Epidermal melanocyte (primary cell): ENCODE data around the gene IMP4.

Source experiments
- DNase-seq: peaks from one replicate; pipeline ENCODE4 v3.0.0; 2011; ENCODE audit warnings: low spot score; ENCODE audit not compliant: insufficient read length

The IMP4 gene

DNA sequence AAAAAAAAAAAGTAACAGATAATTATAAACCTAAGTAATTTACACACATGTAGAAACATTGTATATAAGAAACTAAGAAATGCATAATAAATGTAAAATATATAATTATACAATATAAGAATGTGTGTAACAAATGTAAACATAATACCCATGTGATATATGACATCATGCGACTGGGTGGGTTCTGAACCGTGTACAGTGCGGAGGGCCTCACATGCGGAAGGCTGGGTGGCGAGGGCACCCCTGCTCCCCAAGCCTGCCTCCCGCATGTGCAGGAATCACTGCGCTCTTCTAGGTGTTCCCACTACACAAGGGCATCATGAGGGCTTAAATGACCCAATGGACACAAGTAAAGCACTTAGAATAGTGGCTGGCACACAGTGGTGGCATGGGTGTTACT lies 15.2 kb downstream of the IMP4 start:
- no peak for DNase-seq

DNA sequence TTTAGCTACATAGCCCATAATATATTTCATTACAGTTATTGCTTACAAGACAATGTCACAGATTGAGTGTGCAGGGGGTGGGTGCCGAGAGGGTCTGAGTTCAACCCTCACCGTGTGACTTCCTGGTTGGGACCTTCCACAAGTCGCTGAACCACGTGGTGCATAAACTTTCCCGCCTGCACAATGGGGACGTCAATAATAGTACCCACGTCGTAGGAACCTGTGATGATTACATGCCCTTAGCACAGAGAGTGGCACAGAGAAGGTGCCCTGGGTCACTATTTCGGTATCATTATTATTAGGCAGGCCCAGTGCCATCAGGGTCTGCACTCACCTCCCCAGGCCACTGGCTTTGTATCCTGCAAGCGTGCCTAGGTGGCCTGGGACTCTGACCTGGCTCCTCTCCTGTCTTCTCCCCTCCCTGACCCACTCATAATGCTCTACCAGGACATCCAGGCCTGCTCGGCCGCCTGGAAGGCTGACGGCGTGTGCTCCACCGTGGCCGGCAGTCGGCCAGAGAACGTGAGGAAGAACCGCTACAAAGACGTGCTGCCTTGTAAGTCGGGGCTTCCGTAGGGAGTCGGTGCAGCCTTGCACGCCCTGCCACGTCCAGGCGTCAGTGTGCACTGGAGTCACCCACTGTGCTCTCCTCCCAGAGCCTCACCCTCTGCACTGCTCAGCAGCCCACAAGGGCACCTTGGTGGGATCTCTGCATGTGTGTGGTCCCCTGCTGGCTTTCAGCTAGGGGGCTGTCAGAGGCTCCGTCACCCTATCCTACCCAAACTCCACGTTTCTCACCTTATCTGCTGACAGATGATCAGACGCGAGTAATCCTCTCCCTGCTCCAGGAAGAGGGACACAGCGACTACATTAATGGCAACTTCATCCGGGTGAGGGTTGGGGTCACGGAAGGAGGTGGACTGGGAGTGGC lies 16.0 kb downstream of the IMP4 start:
- no peak for DNase-seq

DNA sequence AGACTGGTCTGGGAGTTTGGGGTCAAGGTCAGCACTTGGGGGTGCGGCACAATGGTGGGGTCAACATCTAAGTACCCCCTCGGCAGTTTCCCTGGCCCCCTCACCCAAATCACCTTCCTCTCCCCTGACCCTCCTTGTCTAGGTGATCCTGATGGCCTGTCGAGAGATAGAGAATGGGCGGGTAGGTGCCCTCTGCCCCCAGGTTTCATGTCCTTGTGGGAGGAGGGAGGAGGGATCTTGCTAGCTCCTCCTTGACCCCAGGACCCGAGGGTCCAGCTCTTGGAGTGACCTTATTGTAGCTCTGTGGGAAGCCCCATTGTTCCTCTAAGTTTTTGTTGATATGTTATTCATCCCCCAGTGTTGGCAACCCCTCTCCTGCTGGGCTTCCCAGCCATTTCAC lies 16.8 kb downstream of the IMP4 start:
- no peak for DNase-seq

DNA sequence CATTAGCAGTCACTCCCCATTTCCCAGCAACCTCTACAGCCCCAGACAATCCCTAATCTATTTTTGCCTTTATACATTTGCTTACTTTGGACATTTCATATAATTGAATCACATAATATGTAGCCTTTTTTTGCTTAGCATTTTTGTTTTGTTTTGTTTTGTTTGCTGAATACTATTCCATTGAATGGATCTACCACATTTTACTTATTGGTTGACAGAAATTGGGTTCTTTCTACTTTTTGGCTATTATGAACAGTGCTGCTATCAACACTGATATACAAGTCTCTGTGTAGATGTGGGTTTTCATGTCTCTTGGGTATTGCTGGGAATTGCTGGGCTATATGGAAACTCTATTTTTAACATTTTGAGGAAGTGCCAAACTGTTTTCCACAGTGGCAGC lies 20.8 kb downstream of the IMP4 start:
- DNase-seq, result no peak

DNA sequence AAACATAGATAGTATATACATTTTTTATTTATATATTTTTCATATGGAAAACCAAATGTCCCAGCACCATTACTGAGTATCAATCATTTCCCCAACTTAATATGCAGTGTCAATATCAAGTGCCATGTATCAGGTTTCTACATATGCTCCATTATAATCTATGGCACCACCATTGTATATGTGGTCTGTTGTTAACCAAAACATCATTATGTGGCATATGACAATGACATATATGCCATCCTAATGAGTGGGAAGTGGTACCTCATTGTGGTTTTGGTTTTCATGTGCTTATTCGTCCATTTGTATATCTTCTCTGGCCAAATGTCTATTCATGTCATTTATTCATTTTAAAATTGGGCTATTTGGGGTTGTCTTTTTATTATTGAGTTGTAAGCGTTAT lies 22.4 kb downstream of the IMP4 start:
- no peak for DNase-seq

DNA sequence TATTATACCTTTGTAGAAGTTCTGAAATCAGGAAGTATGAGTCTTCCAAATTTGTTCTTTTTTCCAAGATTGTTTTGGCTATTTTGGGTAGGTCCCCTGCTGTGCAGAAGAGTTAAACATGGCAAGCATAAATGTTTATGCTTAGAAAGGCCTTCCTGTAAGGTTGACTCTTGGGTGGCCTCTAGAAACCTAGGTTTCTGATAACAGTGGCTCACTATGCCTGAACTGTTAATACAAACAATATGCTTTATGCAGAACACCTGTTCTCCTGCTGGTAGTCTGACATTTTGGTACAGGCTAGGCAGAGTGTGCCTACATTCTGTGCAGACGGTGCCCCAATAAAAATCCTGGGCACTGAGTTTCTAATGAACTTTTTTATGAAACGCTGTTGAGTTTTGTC lies 23.3 kb downstream of the IMP4 start:
- no peak for DNase-seq

DNA sequence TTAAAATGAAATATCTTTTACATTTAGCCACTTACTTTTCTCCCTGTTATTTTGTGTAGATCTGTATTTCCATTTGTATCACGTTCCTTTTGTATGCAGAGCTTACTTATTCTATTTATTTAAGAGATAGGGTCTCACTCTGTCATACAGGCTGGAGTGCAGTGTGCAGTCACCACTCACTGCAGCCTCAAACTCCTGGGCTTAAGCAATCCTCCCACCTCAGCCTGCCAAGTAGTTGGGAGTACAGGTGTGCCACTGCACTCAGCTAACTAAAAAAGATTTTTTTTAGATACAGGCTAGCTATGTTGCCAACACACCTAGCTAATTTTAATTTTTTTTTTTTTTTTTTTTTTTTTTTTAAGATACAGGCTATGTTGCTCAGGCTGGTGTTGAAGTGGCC lies 24.0 kb downstream of the IMP4 start:
- DNase-seq, result no peak

DNA sequence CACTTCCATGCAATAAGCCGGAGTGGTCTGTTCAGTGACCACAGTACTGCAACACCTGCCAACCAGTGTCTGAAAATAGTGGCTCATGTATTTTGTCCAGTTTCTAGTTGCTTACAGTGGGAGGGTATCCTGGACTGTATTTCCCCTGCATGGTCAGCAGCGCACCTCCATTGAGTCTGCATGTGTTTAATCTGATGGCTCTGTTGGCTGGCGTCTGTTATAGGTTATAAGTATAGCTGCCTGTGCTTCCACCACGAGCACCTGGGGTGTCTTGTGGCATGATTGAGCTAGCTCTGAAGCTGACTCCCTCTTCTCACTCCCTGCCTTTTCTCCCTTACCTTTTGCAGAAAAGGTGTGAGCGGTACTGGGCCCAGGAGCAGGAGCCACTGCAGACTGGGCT lies 26.1 kb downstream of the IMP4 start:
- no peak for DNase-seq

DNA sequence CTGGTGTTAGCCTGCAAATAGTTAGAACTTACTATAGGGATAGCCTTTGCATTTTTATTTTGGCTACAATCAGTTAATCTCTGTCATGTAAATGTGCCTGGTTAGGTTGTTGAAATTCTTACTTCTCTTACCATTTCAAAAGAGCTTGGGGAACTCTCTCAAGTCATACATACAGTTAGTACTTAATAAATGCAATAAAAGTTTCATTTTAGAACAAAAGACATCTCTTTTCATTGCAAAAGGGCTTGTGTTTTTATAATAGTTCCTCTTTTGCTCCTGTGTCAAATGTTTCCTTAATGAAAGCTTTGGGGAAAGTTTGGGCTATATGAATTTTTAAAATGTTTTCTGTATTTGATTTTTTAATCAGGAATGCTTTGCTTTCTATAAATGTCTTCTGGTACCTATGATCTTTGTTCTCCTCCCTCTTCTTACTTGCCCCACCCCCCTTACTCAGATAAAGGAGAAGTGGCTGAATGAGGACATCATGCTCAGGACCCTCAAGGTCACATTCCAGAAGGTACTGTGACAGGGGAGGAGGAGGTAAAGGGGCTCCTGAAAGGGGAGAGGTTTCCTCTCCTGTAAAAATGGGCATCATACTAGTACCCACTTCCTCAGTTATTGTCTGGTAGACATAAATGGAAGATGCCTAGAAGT lies 26.7 kb downstream of the IMP4 start:
- no peak for DNase-seq

DNA sequence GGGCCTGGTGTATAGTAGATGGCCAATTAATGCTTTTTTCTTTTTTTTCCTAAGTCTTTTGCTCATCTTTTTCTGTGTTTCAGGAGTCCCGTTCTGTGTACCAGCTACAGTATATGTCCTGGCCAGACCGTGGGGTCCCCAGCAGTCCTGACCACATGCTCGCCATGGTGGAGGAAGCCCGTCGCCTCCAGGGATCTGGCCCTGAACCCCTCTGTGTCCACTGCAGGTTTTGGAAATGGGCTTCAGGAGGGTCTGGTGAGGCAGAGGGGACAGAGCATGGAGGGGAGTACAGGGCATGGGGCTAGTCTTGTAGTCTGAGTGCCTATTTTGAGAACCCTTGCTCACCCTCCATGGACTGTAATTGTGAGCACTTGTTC lies 27.3 kb downstream of the IMP4 start:
- no peak for DNase-seq

DNA sequence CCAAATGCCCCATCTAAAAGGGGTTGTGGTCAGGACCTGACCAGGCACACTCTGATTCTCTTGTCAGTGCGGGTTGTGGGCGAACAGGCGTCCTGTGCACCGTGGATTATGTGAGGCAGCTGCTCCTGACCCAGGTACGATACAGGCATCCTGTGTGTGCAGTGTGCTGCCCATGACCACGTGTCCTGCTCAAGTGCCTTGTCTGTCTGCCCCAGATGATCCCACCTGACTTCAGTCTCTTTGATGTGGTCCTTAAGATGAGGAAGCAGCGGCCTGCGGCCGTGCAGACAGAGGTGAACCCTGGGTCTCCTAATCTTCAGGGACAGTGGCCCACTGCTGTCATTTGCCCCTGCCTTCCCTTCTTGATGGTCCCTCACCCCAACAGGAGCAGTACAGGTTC lies 27.8 kb downstream of the IMP4 start:
- no peak for DNase-seq

DNA sequence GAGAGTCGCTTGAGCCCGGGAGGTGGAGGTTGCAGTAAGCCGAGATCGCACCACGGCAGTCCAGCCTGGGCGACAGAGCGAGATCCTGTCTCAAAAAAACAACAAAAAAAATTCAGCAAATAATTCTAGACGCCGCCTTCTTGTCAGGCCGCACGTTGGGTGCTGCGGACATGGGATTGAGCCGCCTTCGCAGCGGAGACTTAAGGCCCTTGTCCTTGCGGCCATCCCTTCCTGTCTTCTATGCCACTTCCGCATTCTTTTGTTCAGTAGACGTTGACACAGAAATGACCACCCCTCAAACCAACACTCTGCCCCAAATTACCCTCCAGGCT lies 29.0 kb downstream of the IMP4 start:
- DNase-seq, result peak; percentile 23

DNA sequence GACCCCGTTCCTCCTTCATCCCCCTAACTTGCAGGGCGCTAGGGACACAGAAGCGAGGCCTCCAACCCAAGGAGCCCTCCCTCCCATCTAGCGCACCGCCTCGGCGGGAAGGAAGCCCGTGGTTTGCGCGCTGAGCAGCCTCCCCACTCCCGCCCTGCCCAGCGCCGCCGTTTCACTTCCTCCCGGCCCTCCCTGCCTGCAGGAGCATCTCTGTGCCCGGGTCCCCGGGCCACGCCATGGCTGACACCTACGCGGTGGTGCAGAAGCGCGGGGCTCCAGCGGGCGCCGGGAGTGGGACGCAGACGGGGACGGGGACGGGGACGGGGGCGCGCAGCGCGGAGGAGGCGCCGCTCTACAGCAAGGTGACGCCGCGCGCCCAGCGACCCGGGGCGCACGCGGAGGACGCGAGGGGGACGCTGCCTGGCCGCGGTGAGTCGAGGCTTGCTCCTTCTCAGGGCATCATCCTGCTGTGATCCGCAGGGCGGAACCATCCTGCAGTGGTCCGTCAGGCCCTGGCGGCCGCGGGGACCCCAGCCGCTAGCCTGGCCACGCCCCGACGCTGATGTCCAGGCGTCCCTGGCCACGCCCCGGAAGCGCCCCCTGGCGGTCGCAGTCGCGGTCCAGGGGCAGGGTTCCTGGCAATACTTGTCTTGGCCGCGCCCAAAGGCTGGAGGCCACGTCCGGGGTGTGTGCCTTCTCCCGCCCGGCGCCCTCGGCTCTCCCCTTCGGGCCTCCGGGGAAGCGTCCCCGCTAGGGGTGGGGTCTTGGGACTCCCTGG lies 29.5 kb downstream of the IMP4 start:
- peak; percentile 89 for DNase-seq

DNA sequence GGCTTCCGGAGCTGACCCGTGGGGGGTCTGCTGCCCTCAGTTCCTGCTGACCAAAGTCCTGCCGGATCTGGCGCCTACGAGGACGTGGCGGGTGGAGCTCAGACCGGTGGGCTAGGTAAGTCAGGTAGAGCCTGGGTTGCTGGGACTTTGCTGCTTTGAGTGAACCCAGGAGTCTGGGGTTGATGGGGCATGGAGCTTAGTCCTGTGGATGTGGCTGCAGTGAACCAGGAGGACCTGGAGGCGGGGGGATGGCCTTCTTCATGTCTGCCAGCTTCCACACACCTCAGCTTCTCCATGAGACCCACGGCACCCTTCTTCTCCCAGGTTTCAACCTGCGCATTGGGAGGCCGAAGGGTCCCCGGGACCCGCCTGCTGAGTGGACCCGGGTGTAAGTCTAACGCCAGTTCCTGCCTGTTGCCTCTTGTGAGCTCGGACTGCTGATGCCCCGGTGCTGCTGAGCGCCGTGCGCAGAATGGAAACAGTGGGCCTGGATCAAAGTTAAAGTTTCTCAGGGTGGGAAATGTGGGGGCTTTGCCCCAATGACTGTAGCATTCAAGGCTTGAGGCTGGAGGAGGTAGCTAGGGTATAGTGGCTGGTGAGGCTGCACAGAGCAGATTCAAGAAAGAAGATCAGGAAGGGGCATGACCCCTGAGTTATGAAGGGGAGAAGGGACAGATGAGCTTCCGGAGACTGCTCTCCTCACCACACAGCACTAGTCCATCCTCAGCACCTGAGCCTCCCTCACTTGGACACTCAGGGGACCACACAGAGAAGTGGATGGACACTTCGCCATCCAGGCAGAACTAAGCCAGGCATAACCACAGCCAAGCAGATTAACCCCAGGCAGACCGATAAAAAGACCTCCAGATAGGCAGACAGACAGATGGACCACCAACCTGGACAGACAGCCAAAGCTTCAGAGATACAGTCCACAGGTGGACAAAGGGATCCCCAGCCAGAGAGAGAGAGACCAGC lies 30.4 kb downstream of the IMP4 start:
- no peak for DNase-seq

DNA sequence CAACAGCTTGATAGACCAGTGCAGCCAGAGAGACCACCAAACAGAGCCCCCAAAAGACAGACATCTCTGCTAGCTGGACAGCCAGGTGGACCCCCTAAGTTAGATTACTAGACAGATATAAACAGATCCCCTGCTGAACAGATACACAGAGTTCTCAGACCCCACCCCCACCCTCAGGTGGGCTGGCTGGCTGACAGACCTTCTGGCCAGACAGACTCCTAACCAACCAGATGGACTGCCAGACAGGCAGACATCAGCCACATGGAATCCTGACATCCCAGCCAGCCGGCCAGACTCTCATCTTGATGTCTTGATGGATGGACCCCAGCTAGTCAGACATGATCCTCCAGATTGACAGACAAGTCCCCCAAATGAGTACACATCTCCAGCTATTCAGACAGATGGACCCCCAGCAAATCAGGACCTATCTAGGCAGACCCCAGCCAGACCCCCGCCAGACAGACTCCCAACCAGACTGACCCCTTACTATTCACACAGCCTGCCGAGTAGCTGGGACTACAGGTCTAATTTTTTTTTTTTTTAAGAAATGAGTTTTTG lies 31.2 kb downstream of the IMP4 start:
- DNase-seq, result no peak

DNA sequence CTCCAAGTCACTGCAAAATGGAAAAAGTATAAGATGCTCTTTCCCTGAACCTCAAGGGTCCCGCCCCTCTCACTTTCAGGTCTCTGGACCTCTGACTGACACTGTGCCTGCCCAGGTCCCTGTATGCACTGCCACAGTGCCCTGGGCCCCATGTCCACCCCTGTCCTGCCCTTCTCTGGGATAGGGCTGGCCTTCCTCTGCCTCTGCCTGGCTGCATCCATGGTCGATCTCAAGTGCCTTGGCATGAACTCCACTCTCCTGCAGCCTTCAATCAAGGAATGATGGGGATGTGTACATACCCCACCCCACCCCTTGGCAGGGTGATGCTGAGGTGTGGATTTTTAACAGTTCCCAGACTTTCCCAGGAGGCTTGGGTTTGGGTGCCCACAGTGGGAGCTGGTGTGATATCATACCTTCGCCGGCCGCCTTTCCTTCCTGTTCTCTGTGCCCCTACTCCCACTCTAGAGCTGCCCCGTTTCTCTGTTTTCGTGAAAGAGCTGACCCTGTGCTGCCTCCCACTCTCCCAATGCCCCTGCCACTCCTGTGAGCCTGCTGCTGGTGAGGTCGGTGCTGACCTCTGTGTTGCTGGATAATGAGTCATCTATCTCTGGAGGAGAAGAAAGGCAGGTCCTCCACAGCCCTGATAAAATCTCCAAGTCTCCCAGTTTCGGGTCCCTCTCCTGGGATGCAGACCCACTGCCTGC lies 32.0 kb downstream of the IMP4 start:
- no peak for DNase-seq

DNA sequence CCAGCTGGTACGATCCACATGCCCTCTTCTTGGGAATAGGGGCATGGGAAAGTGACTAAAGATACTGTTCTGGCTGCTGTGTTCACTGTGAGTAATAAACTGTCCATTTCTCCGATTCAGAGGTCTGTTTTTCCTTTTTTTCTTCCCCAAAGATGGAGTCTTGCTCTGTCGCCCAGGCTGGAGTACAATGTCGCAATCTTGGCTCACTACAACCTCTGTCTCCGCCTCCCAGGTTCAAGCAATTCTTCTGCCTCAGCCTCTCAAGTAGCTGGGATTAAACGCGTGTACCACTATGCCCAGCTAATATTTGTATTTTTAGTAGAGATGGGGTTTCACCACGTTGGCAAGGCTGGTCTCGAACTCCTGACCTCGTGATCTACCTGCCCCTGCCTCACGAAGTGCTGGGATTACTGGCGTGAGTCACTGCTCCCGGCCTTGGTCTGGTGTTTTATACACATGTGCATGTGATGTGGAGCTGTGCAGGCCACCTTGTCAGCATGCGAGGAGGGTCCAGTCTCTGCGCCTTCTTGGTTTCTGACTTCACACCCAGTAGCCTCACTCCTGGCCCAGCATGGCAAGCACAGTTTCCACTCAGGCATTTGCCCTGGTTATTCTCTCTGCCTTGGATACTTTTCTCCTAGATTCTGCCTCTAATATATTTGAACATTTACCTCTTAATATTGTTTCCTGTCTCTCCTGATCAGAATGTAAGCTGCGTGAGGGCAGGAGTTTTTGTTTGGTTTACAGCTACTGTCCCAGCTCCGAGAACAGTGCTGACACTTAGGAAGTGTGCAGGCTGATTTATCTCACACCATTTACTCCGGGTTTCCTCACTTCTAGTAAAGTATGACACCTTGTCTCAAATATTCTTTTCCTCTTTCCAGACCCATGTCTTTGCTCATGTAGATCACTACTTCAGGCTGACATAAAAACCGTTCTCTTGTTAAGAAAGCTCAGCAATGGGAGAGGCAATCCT lies 32.9 kb downstream of the IMP4 start:
- DNase-seq, result no peak

DNA sequence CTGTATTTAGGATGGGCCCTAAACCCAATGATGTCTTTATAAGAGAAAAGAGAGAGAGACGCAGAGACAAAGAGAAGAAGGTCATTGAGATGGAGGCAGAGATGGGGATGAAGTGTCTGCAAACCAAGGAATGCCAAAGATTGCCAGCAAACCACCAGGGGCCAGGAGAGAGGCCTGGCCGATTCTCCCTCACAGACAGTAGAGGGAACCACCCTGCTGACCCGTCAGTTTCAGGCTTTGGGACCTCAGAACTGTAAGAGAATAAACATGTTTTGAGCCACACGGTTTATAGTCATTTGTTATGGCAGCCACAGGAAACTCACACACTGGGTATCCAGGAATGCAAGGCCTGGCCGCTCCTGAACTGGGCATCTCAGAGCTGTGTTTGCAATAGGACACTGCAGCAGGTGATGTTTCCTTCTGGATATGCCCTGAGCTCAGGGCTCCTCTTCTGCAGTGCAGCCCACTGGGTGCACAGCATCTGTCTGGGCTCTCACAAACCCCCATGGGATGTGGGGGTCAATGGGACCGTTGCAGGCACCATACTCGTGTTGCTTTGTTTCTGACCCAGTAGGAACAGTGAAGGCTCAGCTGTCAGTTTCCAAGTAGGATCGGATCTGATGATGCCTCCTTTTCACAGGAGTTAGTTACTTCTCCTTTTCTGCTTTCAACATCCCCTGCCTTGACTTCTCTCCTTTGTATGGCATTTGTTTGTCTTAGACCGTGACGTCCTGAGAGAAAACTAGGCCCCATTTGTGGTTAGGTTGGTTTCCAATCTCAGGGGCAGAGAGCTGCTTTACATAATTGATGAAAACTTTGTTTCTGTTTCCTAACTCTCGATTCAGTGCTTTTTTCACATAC lies 34.0 kb downstream of the IMP4 start:
- DNase-seq, result no peak
